Muscle of leg (tissue), 16 donors: ENCODE data around the gene DCANP1. TPM values are rescaled to one million over a fixed set of nuclear protein-coding genes. Genes with fewer than 3 reads are reported as not detected.
"Not testable (repeated sequence)": the region's sequence is repeated elsewhere in the genome, so short reads cannot be mapped to it uniquely, and the experiment has no call there.

ENCODE experiments used
- DNase-seq: peaks from one replicate; pipeline ENCODE4 v3.0.0; 2013
- H3K27ac ChIP-seq: one replicate; pipeline ENCODE4 v1.5.1; 2013; ENCODE audit warnings: mild to moderate bottlenecking, low read length, control low read depth
- H3K27me3 ChIP-seq: one replicate; pipeline ENCODE4 v1.6.1; 2013; ENCODE audit warnings: low read length; ENCODE audit not compliant: control insufficient read depth, insufficient read depth
- H3K36me3 ChIP-seq: one replicate; pipeline ENCODE4 v1.6.1; 2013; ENCODE audit warnings: low read length; ENCODE audit not compliant: control insufficient read depth, insufficient read depth
- H3K4me1 ChIP-seq: one replicate; pipeline ENCODE4 v1.6.1; 2013; ENCODE audit warnings: low read length; ENCODE audit not compliant: control insufficient read depth, insufficient read depth
- H3K4me3 ChIP-seq: one replicate; pipeline ENCODE4 v1.5.1; 2013; ENCODE audit warnings: low read length, control low read depth
- H3K9me3 ChIP-seq: replicated peaks from 2 replicates; pipeline ENCODE4 v1.6.1; 2013; ENCODE audit warnings: low read depth, low read length; ENCODE audit not compliant: control insufficient read depth
- WGBS: methylation state at CpG from one replicate; pipeline ENCODE4 v1.1.5; 2013; ENCODE audit warnings: missing lambda C conversion rate; ENCODE audit not compliant: insufficient coverage; 5-methylcytosine and 5-hydroxymethylcytosine counted together
- long read RNA-seq, 11 donors: transcript quantifications; one replicate each; lab custom pipeline, GENCODE V29; 2026
- polyA plus RNA-seq, 8 donors: library from polyadenylated mRNA; unstranded; fragments of 120-200 nt; gene quantifications; one replicate each; pipeline versions ENCODE4 v1.2.1 to v1.2.3, GENCODE V29; 2013; ENCODE audit warnings: inconsistent platforms in 1 of 8, low replicate concordance in 1 of 8; ENCODE audit not compliant: insufficient read length in 8 of 8, insufficient read depth in 1 of 8
- total RNA-seq: library from RNA; stranded (reverse); fragments of 120-200 nt; gene quantifications from one replicate; pipeline ENCODE4 v1.2.4, GENCODE V29; 2013

The DCANP1 gene, protein sequence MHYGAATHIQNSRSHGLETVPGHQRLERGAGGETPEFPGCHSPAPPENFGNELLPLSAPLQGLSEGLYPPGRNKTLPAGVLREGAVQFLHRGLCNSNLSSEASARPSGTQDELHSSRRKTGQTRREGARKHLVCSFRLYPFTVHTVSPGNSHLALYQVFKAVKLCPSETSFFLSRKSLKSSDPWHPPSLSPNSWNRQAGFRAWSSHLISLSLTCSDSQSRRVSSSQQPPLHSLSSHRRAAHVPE
- total RNA-seq (0.09 TPM), polyA plus RNA-seq (under 1 TPM in 3 of 8 donors, not detected in 5; 0.06 to 0.21 (median 0.11) TPM)
- long read RNA-seq, donor 1, result 0 reads
- long read RNA-seq, donor 2, result 0 reads
- long read RNA-seq, donor 3, result 0 reads
- long read RNA-seq, donor 4, result 0 reads
- long read RNA-seq, donor 5, partial matches to known transcripts, result 0 of 1 reads
- long read RNA-seq, donor 5, other reads (novel, unspliced or antisense), result 0 of 1 reads
- long read RNA-seq, donor 6, result 0 reads
- long read RNA-seq, donor 7, partial matches to known transcripts, result 0 of 1 reads
- long read RNA-seq, donor 7, other reads (novel, unspliced or antisense), result 0 of 1 reads
- long read RNA-seq, donor 8, result 0 reads
- long read RNA-seq, donor 9, result 0 reads
- long read RNA-seq, donor 10, result 0 reads
- long read RNA-seq, donor 11, result 0 reads

DNA sequence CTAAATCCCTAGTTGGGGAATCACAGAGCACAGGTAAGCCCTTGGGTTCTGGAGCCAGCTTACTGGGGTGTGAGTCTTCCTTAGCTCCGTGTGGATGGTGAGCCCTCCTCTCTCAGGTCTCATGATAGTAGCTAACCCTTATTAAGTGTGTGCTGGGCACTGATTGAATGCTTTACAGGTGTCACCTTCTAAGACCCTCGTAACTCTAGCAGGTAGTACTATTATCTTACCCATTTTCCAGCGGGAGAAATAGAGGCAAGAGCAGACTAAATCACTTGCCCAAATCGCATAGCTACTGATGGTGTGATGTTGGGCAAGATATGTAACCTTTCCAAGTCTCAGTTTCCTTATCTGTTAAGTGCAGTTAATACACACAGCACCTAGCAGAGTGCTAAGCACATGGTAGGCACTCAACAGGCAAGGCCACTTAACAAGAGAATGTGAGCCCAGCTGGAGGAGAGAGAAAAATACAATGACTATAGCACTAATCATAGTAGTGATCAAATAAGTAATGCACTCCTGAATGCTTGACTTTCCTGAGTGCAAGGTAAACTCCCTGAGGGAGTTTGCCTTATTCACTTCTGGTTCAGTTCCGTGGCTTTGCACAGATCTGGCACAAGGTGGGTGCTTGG, at the start of gene DCANP1:
Gene DCANP1 (minus strand): TSS at position 51 of the 632 bp plus-strand sequence. CDS start 240 bp downstream, outside the sequence.
- no peak for DNase-seq
- Histone ChIP-seq H3K27ac (no peak within 1 kb of the TSS), H3K27me3 (peaks cover 17% of the 10 kb centered on the region), H3K9me3 (no peaks in the 10 kb centered on the region), H3K36me3 (no peaks in the 10 kb centered on the region), H3K4me3 (no peak within 1 kb of the TSS), H3K4me1 (peaks cover 45% of the 10 kb centered on the region)
- WGBS, result 50% methylated on average over 1 of the region's 5 CpGs

DNA sequence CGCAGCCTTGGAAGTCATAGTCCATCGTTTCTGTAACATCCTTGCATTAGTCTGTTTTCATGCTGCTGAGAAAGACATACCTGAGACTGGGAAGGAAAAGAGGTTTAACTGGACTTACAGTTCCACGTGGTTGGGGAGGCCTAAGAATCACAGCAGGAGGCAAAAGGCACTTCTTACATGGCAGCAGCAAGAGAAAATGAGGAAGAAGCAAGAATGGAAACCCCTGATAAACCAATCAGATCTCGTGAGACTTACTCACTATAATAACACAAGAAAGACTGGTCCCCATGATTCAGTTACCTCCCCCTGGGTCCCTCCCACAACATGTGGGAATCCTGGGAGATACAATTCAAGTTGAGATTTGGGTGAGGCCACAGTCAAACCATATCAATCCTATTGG, 48.4 kb upstream of the DCANP1 start:
- DNase-seq, H3K27ac ChIP-seq, H3K9me3 ChIP-seq, H3K4me1 ChIP-seq, H3K4me3 ChIP-seq, H3K36me3 ChIP-seq: not testable (repeated sequence)
- H3K27me3 ChIP-seq, result peaks cover 60% of the 10 kb centered on the region
- 56% methylated on average over 3 of the region's 4 CpGs for WGBS

DNA sequence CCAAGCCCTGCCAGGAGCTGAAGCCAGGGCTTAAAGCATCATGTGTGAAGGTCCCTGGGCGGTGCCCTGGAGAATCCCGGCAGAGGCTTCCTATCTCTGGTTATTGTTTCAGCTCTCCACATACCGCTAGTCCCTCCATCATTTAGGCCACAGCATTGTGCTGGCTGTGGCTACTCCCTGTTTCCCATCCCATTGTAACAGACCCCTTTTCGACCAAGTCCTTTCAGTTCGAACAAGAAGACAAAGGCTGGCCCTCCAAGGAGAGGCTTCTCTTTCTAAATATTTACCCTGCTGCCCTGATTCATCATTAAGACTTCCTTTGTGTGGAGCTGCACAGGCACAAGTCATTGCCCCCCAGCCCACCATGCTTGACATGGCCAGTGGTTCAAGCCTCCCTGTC, 47.0 kb upstream of the DCANP1 start:
- Histone ChIP-seq H3K36me3 (no peaks in the 10 kb centered on the region), H3K27me3 (peaks cover 72% of the 10 kb centered on the region), H3K4me1 (peaks cover 15% of the 10 kb centered on the region), H3K9me3 (no peaks in the 10 kb centered on the region), H3K27ac (no peak overlapping the region), H3K4me3 (no peak overlapping the region)
- WGBS, result 84% methylated on average over 5 of the region's 5 CpGs
- no peak for DNase-seq

DNA sequence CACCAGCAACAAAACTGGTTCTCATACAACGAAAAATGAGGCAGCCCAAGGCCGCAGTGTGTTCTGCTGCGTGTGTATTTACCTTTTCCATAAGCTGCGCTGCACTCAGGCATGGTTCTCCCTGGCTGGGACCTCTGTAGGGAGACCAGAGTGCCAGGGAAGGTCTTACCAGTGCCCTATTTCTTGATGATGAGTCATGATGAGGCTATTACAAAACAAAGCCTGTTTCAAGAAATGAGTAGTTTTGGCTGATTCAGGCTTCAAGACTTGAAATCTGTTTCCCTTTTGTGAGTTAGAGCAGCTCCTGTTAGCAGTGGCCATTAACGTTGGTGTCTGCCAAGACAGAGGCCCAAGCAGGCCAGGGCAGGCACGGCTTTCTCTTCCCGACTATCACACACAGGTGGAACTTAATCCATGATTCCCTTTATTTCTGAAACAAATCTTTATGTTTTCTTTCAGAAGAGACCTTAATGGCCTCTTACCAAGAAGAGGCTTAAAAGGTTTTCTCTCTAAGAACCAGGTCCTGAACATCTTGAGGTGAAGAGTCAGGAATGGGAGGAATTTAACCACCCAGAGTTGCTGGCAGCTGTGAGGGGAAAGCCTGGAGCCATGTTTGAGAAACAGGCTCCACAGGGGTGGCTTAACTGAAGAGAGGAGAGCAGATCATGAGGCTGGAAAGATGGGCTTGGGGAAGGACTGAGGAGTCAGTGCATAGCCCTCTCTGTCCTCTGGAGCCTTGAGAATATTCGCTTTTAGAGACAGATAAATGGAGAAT, 46.4 kb upstream of the DCANP1 start:
- peaks cover 21% of the 10 kb centered on the region for H3K4me1 ChIP-seq

DNA sequence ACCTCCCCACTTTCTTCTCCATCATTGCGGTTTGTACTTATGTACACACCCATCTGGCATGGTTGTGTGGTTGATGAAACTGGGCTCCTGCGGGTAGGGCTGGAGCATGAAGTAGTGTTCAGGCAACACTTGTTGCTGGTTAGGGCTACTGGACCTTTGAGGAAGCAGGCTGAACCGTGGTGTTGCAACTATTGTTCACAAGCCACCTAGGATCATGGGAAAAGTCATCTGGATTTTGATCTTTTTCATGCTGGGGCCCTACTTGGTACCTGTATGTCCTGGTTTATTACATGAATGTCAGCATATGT, 45.1 kb upstream of the DCANP1 start:
- Histone ChIP-seq H3K9me3 (no peaks in the 10 kb centered on the region), H3K27me3 (peaks cover 81% of the 10 kb centered on the region), H3K27ac (no peak overlapping the region), H3K4me3 (no peak overlapping the region), H3K4me1 (peaks cover 22% of the 10 kb centered on the region), H3K36me3 (no peaks in the 10 kb centered on the region)
- DNase-seq, result no peak
- whole genome bisulfite sequencing, result 41% methylated on average over 2 of the region's 3 CpGs

More for the DNA sequence above, 46.4 kb upstream of the DCANP1 start:
- Histone ChIP-seq H3K27me3 (peaks cover 75% of the 10 kb centered on the region), H3K27ac (no peak overlapping the region), H3K4me3 (no peak overlapping the region), H3K9me3 (no peaks in the 10 kb centered on the region), H3K36me3 (no peaks in the 10 kb centered on the region)
- DNase-seq, result peak; percentile 57
- WGBS, result 71% methylated on average over 7 of the region's 8 CpGs

DNA sequence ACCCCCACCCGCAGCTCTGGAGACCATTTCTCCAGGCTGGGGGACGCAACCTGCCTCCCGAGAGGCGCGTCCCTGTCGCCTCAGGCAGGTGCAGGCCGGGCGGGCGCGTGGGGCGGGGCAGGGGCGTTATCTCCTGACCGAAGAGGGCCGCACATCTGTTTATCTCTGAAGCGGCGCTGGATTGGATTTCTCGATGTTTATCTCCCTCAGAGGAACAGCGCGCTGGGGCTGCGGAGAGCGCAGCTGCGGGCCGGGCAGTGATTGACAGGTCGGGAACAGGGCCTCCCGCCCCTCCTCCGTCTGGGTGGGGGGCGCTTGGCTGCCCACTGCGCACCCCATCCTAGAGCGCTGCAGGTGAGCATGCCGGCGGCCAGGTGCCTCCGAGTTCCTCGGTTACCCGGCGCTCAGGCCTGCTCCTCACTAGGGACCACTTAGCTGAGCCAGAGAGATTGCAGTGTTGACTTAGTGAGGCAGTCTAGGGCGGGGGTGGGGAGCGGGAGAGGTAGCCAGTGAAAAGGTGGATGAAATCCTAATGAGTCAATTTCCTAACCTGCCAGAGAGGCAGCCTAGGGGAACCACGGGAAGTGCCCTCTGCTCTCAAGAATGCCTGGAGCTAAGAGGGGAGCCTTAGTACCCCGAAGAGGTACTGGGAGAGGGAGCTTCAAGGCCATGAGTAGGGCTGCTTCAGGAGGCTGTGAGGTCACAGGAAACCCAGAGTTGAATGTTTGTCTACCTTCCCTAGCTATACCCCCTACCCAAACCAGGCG, 44.6 kb upstream of the DCANP1 start:
- no peak for DNase-seq
- Histone ChIP-seq H3K4me1 (peaks cover 22% of the 10 kb centered on the region), H3K27ac (no peak overlapping the region), H3K36me3 (no peaks in the 10 kb centered on the region), H3K9me3 (no peaks in the 10 kb centered on the region), H3K4me3 (no peak overlapping the region), H3K27me3 (peaks cover 81% of the 10 kb centered on the region)
- 13% methylated on average over 38 of the region's 40 CpGs for WGBS

DNA sequence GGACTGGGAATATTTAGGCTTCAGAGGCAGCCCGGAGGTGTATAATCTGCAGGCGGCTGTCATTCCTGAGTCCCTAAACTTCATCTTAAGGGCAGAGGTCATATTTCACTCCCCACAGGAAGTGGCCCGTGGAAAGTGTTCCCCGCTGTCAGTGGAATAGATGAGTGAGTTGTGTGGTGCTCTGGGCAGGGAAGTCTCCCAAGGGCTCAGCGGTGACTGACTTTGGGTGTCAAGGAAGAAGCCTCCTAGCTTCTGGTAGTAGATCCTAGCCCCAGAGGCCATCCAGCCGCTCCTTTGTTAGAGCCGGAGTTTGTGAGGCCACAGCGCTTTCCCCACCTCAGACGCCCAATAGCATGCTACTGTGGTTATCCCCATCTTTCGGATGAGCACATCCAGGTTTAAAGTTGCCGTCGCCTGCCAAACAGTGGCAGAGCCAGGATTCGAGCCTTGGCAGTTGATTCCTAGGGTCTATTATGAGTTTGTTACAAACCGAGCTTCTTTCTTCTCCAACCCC, 43.9 kb upstream of the DCANP1 start:
- H3K27me3 ChIP-seq, result peaks cover 85% of the 10 kb centered on the region
- WGBS, result 23% methylated on average over 6 of the region's 14 CpGs

DNA sequence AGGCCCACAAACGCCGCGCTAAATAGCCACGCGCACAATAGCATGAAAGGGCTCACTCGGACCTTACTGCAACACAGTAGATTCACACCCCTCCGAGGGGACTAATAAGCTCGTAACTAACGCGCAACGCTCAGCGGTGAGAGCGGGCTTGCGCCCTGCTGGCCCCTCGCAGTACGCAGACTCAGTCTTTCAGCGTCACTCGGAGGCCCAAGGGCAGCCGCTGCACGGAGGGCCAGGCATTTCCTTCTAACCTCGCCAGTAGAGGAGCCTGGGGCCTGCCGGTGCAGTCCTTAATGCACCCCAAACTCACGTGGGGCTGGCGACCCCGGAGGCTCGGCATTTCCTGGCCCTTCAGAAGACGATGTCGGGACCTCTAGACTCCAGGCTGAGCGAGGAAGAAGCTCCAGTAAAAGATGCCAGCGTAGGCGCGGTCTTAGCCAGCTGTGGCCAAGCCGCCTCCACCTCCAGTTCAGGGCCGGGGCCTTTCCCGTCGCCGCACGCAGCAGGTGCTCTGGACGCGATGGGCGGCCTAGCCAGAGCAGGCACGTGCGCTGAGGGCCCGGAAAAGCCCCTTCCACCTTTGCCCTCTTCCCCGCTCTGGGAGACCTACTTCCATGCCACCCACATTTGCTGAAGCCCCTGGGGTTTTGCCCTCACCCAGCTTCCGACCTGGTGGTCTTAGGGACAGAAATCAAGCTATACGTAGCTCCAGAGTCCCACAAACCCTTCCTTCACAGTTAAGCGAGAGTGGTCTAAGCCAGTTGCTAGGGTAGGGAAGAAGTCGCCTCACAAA, 43.3 kb upstream of the DCANP1 start:
- Histone ChIP-seq H3K27ac (no peak overlapping the region), H3K9me3 (no peaks in the 10 kb centered on the region), H3K4me3 (peak overlapping the region; percentile 23), H3K4me1 (peaks cover 22% of the 10 kb centered on the region), H3K27me3 (peaks cover 90% of the 10 kb centered on the region), H3K36me3 (no peaks in the 10 kb centered on the region)
- DNase-seq, result no peak
- WGBS, result 8% methylated on average over 43 of the region's 49 CpGs

More for the DNA sequence above, 43.9 kb upstream of the DCANP1 start:
- H3K4me3 ChIP-seq, result no peak overlapping the region
- H3K4me1 ChIP-seq, result peaks cover 22% of the 10 kb centered on the region
- no peaks in the 10 kb centered on the region for H3K9me3 ChIP-seq
- DNase-seq, result no peak
- no peak overlapping the region for H3K27ac ChIP-seq
- no peaks in the 10 kb centered on the region for H3K36me3 ChIP-seq
